T-helper 17 cell (primary cell): ENCODE data around the gene PHTF2. TPM values are rescaled to one million over a fixed set of nuclear protein-coding genes. Genes with fewer than 3 reads are reported as not detected.

Source experiments
- ATAC-seq: fragments of 150-1000 bp; cut with Tn5 transposase; 2 replicates; pipeline ENCODE4 v1.10.0; 2021; ENCODE audit warnings: mild to moderate bottlenecking, moderate library complexity
- DNase-seq, 3 donors: peaks; one replicate each; pipeline versions ENCODE4 v3.0.0 to v3.0.0-alpha.2; 2020 to 2021
- H3K9me3 ChIP-seq: one replicate; pipeline ENCODE4 v1.7.0; 2013; ENCODE audit warnings: low read length, mild to moderate bottlenecking; ENCODE audit not compliant: control insufficient read depth, poor library complexity, severe bottlenecking
- H3K27ac Mint-ChIP-seq: one replicate; pipeline ENCODE4 v1.8.0; 2022; ENCODE audit warnings: mild to moderate bottlenecking, moderate library complexity, mixed read lengths
- H3K27me3 Mint-ChIP-seq: one replicate; pipeline ENCODE4 v1.8.0; 2022; ENCODE audit warnings: mixed read lengths
- H3K36me3 Mint-ChIP-seq: one replicate; pipeline ENCODE4 v1.8.0; 2022; ENCODE audit warnings: low read depth, mixed read lengths
- H3K4me1 Mint-ChIP-seq: one replicate; pipeline ENCODE4 v1.8.0; 2022; ENCODE audit warnings: mild to moderate bottlenecking, mixed read lengths
- H3K4me3 Mint-ChIP-seq: one replicate; pipeline ENCODE4 v1.8.0; 2022; ENCODE audit warnings: mild to moderate bottlenecking, moderate library complexity, mixed read lengths
- total RNA-seq, 4 donors: library from RNA in 2 of 4; stranded (reverse) in 2 of 4; gene quantifications; one replicate each; pipeline ENCODE4 v1.2.3 and lab custom pipeline; 2022 to 2026

The PHTF2 gene
- total RNA-seq, 2 donors from 2014 or later = 68.1 to 69.9 TPM

- DNase-seq (no peak), ATAC-seq (no peak)
- Mint-ChIP-seq H3K27ac (peak overlapping the region; percentile 6), H3K27me3 (no peaks in the 10 kb centered on the region), H3K36me3 (peaks cover 4% of the 10 kb centered on the region), H3K4me1 (peaks cover 11% of the 10 kb centered on the region), H3K4me3 (no peak overlapping the region)
- no peaks in the 10 kb centered on the region for H3K9me3 ChIP-seq
These were observed 110.1 kb downstream of the PHTF2 start for GRCh38 chr7:77908664-77909063.

DNA sequence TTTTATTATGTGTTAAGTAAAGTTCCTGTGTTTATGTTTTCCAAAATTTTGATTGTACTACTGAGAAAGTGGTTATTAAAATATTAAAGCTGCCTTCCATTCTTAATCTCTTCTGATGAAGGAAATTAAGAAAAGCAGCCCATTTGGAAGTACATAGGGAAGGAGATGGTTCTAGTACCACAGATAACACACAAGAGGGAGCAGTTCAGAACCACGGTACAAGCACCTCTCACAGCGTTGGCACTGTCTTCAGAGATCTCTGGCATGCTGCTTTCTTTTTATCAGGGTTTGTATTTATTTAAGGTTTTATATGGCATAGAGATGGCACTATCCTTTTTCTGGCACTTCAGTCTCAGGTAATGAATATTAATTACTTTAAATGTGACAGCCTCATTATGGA lies 111.6 kb downstream of the PHTF2 start:
- H3K27ac Mint-ChIP-seq = peak overlapping the region; percentile 8
- ATAC-seq = no peak

GRCh38 chr7:77912293-77912692 lies 113.7 kb downstream of the PHTF2 start:
- Mint-ChIP-seq H3K36me3 (peaks cover 6% of the 10 kb centered on the region), H3K4me3 (no peak overlapping the region), H3K27me3 (no peaks in the 10 kb centered on the region), H3K27ac (no peak overlapping the region), H3K4me1 (peaks cover 13% of the 10 kb centered on the region)
- DNase-seq (no peak), ATAC-seq (no peak)
- no peaks in the 10 kb centered on the region for H3K9me3 ChIP-seq

More for the DNA sequence above, 111.6 kb downstream of the PHTF2 start:
- no peak for DNase-seq
- H3K36me3 Mint-ChIP-seq = peaks cover 4% of the 10 kb centered on the region
- H3K4me1 Mint-ChIP-seq = peaks cover 11% of the 10 kb centered on the region
- no peak overlapping the region for H3K4me3 Mint-ChIP-seq
- no peaks in the 10 kb centered on the region for H3K27me3 Mint-ChIP-seq
- no peaks in the 10 kb centered on the region for H3K9me3 ChIP-seq

GRCh38 chr7:77913977-77914607 lies 115.5 kb downstream of the PHTF2 start:
- Mint-ChIP-seq H3K4me3 (no peak overlapping the region), H3K4me1 (peaks cover 25% of the 10 kb centered on the region), H3K27ac (peak overlapping the region; percentile 49), H3K36me3 (peaks cover 4% of the 10 kb centered on the region), H3K27me3 (no peaks in the 10 kb centered on the region)
- ATAC-seq (no peak), DNase-seq (no peak)
- H3K9me3 ChIP-seq = no peaks in the 10 kb centered on the region

GRCh38 chr7:77917500-77918262 lies 119.1 kb downstream of the PHTF2 start:
- DNase-seq (no peak), ATAC-seq (no peak)
- peaks cover 4% of the 10 kb centered on the region for H3K36me3 Mint-ChIP-seq
- H3K27me3 Mint-ChIP-seq = no peaks in the 10 kb centered on the region
- no peak overlapping the region for H3K27ac Mint-ChIP-seq
- H3K4me1 Mint-ChIP-seq = peaks cover 25% of the 10 kb centered on the region
- no peaks in the 10 kb centered on the region for H3K9me3 ChIP-seq
- no peak overlapping the region for H3K4me3 Mint-ChIP-seq

- ATAC-seq = no peak
- Mint-ChIP-seq H3K4me1 (peaks cover 29% of the 10 kb centered on the region), H3K27ac (no peak overlapping the region)
These were observed 120.1 kb downstream of the PHTF2 start for GRCh38 chr7:77918676-77919075.

GRCh38 chr7:77923419-77923818 lies 124.8 kb downstream of the PHTF2 start:
- no peaks in the 10 kb centered on the region for H3K9me3 ChIP-seq
- Mint-ChIP-seq H3K4me1 (peaks cover 12% of the 10 kb centered on the region), H3K27me3 (no peaks in the 10 kb centered on the region), H3K36me3 (peaks cover 2% of the 10 kb centered on the region), H3K4me3 (no peak overlapping the region), H3K27ac (no peak overlapping the region)
- no peak for DNase-seq
- ATAC-seq = no peak

More at GRCh38 chr7:77918676-77919075, 120.1 kb downstream of the PHTF2 start:
- no peaks in the 10 kb centered on the region for H3K9me3 ChIP-seq
- Mint-ChIP-seq H3K36me3 (peaks cover 4% of the 10 kb centered on the region), H3K27me3 (no peaks in the 10 kb centered on the region), H3K4me3 (no peak overlapping the region)
- no peak for DNase-seq

- no peaks in the 10 kb centered on the region for H3K9me3 ChIP-seq
- no peak overlapping the region for H3K4me3 Mint-ChIP-seq
- ATAC-seq (no peak), DNase-seq (no peak)
- peak overlapping the region; percentile 72 for H3K27ac Mint-ChIP-seq
- H3K27me3 Mint-ChIP-seq = no peaks in the 10 kb centered on the region
- peaks cover 19% of the 10 kb centered on the region for H3K4me1 Mint-ChIP-seq
- peaks cover 8% of the 10 kb centered on the region for H3K36me3 Mint-ChIP-seq
These were observed 131.9 kb downstream of the PHTF2 start for GRCh38 chr7:77930496-77930895.

- H3K9me3 ChIP-seq = no peaks in the 10 kb centered on the region
- peak overlapping the region; percentile 30 for H3K27ac Mint-ChIP-seq
- no peak overlapping the region for H3K4me3 Mint-ChIP-seq
- DNase-seq (no peak), ATAC-seq (no peak)
- H3K27me3 Mint-ChIP-seq = no peaks in the 10 kb centered on the region
- H3K4me1 Mint-ChIP-seq = peaks cover 23% of the 10 kb centered on the region
- H3K36me3 Mint-ChIP-seq = peaks cover 8% of the 10 kb centered on the region
These were observed 133.3 kb downstream of the PHTF2 start for GRCh38 chr7:77931841-77932240.

DNA sequence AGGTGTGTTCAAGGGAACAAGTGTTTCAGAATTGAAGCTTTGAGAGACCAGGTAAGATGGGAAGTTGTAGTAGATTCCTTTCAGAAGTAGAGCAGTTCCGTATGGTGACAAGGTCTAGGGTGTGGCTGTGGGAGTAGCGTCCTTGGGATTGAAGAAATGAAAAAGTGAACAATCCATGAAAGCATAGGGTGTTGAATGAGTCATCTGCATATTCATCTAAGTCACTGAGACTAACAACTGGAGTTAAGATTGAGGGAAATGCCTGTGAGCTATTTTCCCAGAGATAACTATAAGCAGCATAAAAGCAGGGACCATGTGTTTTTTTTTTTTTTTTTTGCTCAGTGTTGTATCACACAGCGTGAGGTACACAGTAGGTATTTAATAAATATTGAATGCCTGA lies 134.8 kb downstream of the PHTF2 start:
- no peaks in the 10 kb centered on the region for H3K27me3 Mint-ChIP-seq
- no peaks in the 10 kb centered on the region for H3K9me3 ChIP-seq
- DNase-seq = no peak
- H3K4me1 Mint-ChIP-seq = peaks cover 19% of the 10 kb centered on the region
- peak overlapping the region; percentile 30 for H3K27ac Mint-ChIP-seq
- no peak for ATAC-seq
- no peak overlapping the region for H3K4me3 Mint-ChIP-seq
- H3K36me3 Mint-ChIP-seq = peaks cover 6% of the 10 kb centered on the region

DNA sequence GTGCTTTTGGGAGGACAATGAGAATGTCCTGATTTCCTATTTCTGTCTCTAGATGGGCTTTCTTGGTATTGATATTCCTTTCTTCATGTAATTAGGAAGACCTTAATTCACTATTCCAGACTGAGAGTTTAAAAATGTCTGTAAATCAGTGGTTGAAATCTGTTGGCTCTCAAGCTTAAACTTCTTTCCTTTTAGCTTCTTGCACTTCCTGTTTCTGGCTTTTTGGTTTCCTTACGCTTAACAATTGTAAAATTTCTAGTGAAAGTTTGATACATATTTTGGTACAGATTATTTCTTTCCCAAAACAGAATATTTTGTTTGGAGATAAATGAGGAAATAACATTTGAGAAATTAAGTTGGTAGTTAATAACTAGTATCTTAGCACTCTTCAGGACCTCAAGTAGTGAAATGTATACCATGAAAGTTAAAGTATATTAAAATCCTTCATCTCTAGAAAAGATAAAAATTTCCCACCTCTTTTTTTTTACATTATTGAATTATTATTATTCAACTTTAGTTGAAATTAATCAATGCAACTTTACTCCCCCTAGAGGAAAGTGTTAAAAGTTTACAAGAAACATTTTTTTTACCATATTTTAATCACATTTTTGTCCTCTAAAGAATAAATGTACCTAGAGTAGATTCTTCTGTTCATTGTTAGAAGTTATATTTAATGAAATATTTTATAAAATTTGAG lies 137.2 kb downstream of the PHTF2 start:
- peaks cover 4% of the 10 kb centered on the region for H3K36me3 Mint-ChIP-seq
- H3K27me3 Mint-ChIP-seq = no peaks in the 10 kb centered on the region
- ATAC-seq (no peak), DNase-seq (no peak)
- peaks cover 19% of the 10 kb centered on the region for H3K4me1 Mint-ChIP-seq
- peak overlapping the region; percentile 49 for H3K4me3 Mint-ChIP-seq
- no peaks in the 10 kb centered on the region for H3K9me3 ChIP-seq
- peak overlapping the region; percentile 24 for H3K27ac Mint-ChIP-seq

DNA sequence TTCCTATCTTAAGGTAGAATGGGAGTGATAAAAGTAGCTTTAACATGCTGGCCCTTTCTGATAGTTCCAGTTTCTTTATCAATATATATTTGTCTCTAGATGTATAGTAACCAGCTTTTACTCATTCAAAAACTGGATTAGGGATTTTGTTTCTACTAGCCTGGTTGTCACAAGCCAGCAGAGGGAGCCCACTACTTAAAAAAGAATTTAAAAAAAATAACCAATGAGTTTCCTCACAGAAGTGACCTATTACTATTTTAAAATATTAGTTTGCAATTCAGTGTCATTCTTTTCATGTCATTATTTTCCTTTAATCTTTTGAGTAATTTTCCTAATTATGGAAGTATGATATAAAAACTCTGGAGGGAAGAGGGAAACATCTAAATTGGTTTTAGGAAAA lies 142.1 kb downstream of the PHTF2 start:
- ATAC-seq = no peak
- Mint-ChIP-seq H3K4me3 (no peak overlapping the region), H3K27ac (no peak overlapping the region), H3K4me1 (peaks cover 18% of the 10 kb centered on the region), H3K36me3 (peaks cover 14% of the 10 kb centered on the region), H3K27me3 (no peaks in the 10 kb centered on the region)
- no peaks in the 10 kb centered on the region for H3K9me3 ChIP-seq
- DNase-seq = no peak

DNA sequence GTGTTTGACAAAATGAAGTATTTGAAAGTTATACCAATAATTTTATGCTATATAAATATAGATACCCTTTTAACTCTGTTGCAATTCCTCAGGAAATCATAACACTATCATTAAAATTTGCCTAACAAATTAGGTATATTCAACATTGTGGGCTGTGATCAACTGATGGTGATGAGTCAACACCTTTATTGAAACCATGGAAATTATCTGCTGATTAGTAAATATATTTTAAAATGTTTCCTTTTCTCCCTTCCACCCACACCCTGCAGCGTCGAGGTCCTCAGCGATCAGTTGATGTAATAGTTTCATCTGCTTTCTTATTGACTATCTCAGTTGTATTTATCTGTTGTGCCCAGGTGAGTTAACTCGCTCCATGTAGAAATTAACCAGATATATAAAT lies 143.9 kb downstream of the PHTF2 start:
- H3K27me3 Mint-ChIP-seq = no peaks in the 10 kb centered on the region
- ATAC-seq = no peak
- peak overlapping the region; percentile 21 for H3K27ac Mint-ChIP-seq
- H3K4me1 Mint-ChIP-seq = peaks cover 16% of the 10 kb centered on the region
- H3K9me3 ChIP-seq = no peaks in the 10 kb centered on the region
- H3K4me3 Mint-ChIP-seq = no peak overlapping the region
- H3K36me3 Mint-ChIP-seq = peaks cover 14% of the 10 kb centered on the region
- DNase-seq = no peak
